SK-N-SH (cell line): ENCODE measurements around the gene SPDL1. TPM values are rescaled to one million over a fixed set of nuclear protein-coding genes. Genes with fewer than 3 reads are reported as not detected.

ENCODE experiments used
- CTCF ChIA-PET: fragments of 300-600, 350-600 bp; formaldehyde crosslinking; extraction: SDS; loops from one replicate; lab custom pipeline; 2021; lab: Yijun Ruan, JAX
- POLR2A ChIA-PET: fragments of 350-600 bp; sonication (Branson Sonifier 250); formaldehyde crosslinking; extraction: SDS; loops from one replicate; lab custom pipeline; 2020; ENCODE audit warnings: antibody characterized with exemption, inconsistent platforms; lab: Yijun Ruan, JAX
- DNase-seq: peaks from one replicate; pipeline ENCODE4 v3.0.0; 2012
- H2AFZ ChIP-seq: fragments of 200-600 bp; sonication (generic); 2 replicates; pipeline ENCODE4 v1.8.1; 2016; ENCODE audit warnings: antibody characterized with exemption, mild to moderate bottlenecking, low read depth
- H3F3A ChIP-seq: fragments of 200-600 bp; sonication (generic); replicated peaks from 2 replicates; pipeline ENCODE3; 2016; ENCODE audit warnings: antibody characterized with exemption, mild to moderate bottlenecking; ENCODE audit not compliant: insufficient read depth
- H3K27ac ChIP-seq, 2 experiments: fragments of 200-500 bp in 1 of 2; fragments of 200-600 bp in 1 of 2; sonication (Bioruptor generic) in 1 of 2; sonication (generic), shearing (Covaris generic) in 1 of 2; 2 replicates each; pipeline versions ENCODE4 v1.5.1 to v1.6.1; 2014 to 2016; ENCODE audit warnings: low read depth in 2 of 2, inconsistent platforms in 1 of 2, low read length in 1 of 2, mild to moderate bottlenecking in 1 of 2, mixed read lengths in 1 of 2
- H3K27me3 ChIP-seq: fragments of 200-600 bp; sonication (generic), shearing (Covaris generic); 2 replicates; pipeline ENCODE4 v1.6.1; 2016; ENCODE audit warnings: mixed run types; ENCODE audit not compliant: insufficient read depth
- H3K36me3 ChIP-seq, 2 experiments: fragments of 200-500 bp in 1 of 2; fragments of 200-600 bp in 1 of 2; sonication (Bioruptor generic) in 1 of 2; sonication (generic) in 1 of 2; replicated peaks in 1 of 2; 2 replicates each; pipeline versions ENCODE3 to v1.5.1; 2014 to 2016; ENCODE audit warnings: low read length in 1 of 2, mild to moderate bottlenecking in 1 of 2; ENCODE audit not compliant: insufficient read depth in 2 of 2, control insufficient read depth in 1 of 2
- H3K4me1 ChIP-seq, 2 experiments: fragments of 200-500 bp in 1 of 2; fragments of 200-600 bp in 1 of 2; sonication (Bioruptor generic) in 1 of 2; sonication (generic), shearing (Covaris generic) in 1 of 2; 2 replicates each; pipeline versions ENCODE4 v1.5.1 to v1.6.1; 2014 to 2016; ENCODE audit warnings: low read depth in 1 of 2, low read length in 1 of 2, mixed run types in 1 of 2; ENCODE audit not compliant: insufficient read depth in 2 of 2, control insufficient read depth in 1 of 2
- H3K4me2 ChIP-seq: fragments of 200-600 bp; sonication (generic), shearing (Covaris generic); 2 replicates; pipeline ENCODE4 v1.6.1; 2017; ENCODE audit warnings: mixed run types
- H3K4me3 ChIP-seq, 2 experiments: fragments of 200-500 bp in 1 of 2; fragments of 200-600 bp in 1 of 2; sonication (Bioruptor generic) in 1 of 2; sonication (generic), shearing (Covaris generic) in 1 of 2; 2 replicates each; pipeline versions ENCODE4 v1.5.1 to v1.8.1; 2014 to 2016; ENCODE audit warnings: low read depth in 2 of 2, inconsistent platforms in 1 of 2, low read length in 1 of 2, mild to moderate bottlenecking in 1 of 2, mixed read lengths in 1 of 2, moderate library complexity in 1 of 2
- H3K79me2 ChIP-seq: fragments of 200-600 bp; sonication (generic); 2 replicates; pipeline ENCODE4 v1.8.1; 2017; ENCODE audit warnings: mild to moderate bottlenecking; ENCODE audit not compliant: insufficient read depth
- H3K9ac ChIP-seq: fragments of 200-600 bp; sonication (generic); 2 replicates; pipeline ENCODE4 v1.6.1; 2017; ENCODE audit warnings: mixed run types
- H3K9me2 ChIP-seq: fragments of 200-600 bp; sonication (generic); 2 replicates; pipeline ENCODE4 v1.6.1; 2017; ENCODE audit warnings: mixed run types
- H3K9me3 ChIP-seq: fragments of 200-600 bp; sonication (generic); 2 replicates; pipeline ENCODE4 v1.6.1; 2017; ENCODE audit warnings: mixed run types, mild to moderate bottlenecking, moderate library complexity
- H4K20me1 ChIP-seq: fragments of 200-600 bp; sonication (generic); 2 replicates; pipeline ENCODE4 v1.6.1; 2017; ENCODE audit warnings: mild to moderate bottlenecking, mixed run types; ENCODE audit not compliant: insufficient read depth
- CHD2 ChIP-seq: fragments of 150-350 bp; IDR thresholded peaks from 2 replicates; pipeline ENCODE4 v1.6.1; 2018; ENCODE audit warnings: low read length; ENCODE audit not compliant: partially characterized antibody
- CTCF ChIP-seq: fragments of 200-600 bp; sonication (generic); IDR thresholded peaks from 2 replicates; pipeline ENCODE4 v1.6.1; 2017; ENCODE audit warnings: antibody characterized with exemption, mild to moderate bottlenecking, moderate library complexity
- EZH2phosphoT487 ChIP-seq: fragments of 200-600 bp; sonication (generic); IDR thresholded peaks from 2 replicates; pipeline ENCODE4 v1.6.1; 2017; ENCODE audit warnings: low read depth, mixed run types, mild to moderate bottlenecking, antibody characterized with exemption, moderate library complexity, borderline replicate concordance
- FOXJ3 ChIP-seq: sonication (generic); formaldehyde crosslinking; IDR thresholded peaks from 2 replicates; pipeline ENCODE4 v1.5.1; 2020; ENCODE audit warnings: mild to moderate bottlenecking, missing genetic modification reagents
- FOXM1 ChIP-seq: IDR thresholded peaks from 2 replicates; pipeline ENCODE4 v1.4.0; 2012; ENCODE audit warnings: low read depth, mild to moderate bottlenecking
- GABPA ChIP-seq: IDR thresholded peaks from 2 replicates; pipeline ENCODE4 v1.4.0; 2012; ENCODE audit warnings: low read depth, mild to moderate bottlenecking
- JUND ChIP-seq: IDR thresholded peaks from 2 replicates; pipeline ENCODE4 v1.4.0; 2012
- MXI1 ChIP-seq: IDR thresholded peaks from 2 replicates; pipeline ENCODE4 v1.6.1; 2012; ENCODE audit warnings: mild to moderate bottlenecking, low read depth, low read length, improper control_type of control experiment
- NRF1 ChIP-seq: IDR thresholded peaks from 2 replicates; pipeline ENCODE4 v1.6.1; 2012; ENCODE audit warnings: low read depth, mild to moderate bottlenecking, low read length
- RCOR1 ChIP-seq: fragments of 150-350 bp; IDR thresholded peaks from 2 replicates; pipeline ENCODE4 v1.6.1; 2017; ENCODE audit warnings: antibody characterized with exemption, low read length
- REST ChIP-seq: IDR thresholded peaks from 2 replicates; pipeline ENCODE4 v1.6.1; 2012; ENCODE audit warnings: mild to moderate bottlenecking, low read depth, low read length, moderate library complexity
- SIN3A ChIP-seq: IDR thresholded peaks from 2 replicates; pipeline ENCODE4 v1.6.1; 2012; ENCODE audit warnings: low read depth, mild to moderate bottlenecking, low read length, moderate library complexity, borderline replicate concordance
- SMC3 ChIP-seq: IDR thresholded peaks from 2 replicates; pipeline ENCODE4 v1.6.1; 2012; ENCODE audit warnings: low read depth, low read length, improper control_type of control experiment
- YY1 ChIP-seq: IDR thresholded peaks from 2 replicates; pipeline ENCODE4 v1.4.0; 2012; ENCODE audit warnings: low read depth, mild to moderate bottlenecking
- ZBTB33 ChIP-seq: IDR thresholded peaks from 2 replicates; pipeline ENCODE4 v1.4.0; 2012; ENCODE audit warnings: low read depth, borderline replicate concordance
- WGBS: methylation state at CpG from one replicate; pipeline ENCODE4 v1.1.6; 2017; ENCODE audit warnings: low lambda C conversion rate; 5-methylcytosine and 5-hydroxymethylcytosine counted together
- polyA plus RNA-seq, 3 experiments: library from polyadenylated mRNA; depleted of rRNA; stranded (reverse); fragments of >200 nt; gene quantifications; 2 replicates each; pipeline ENCODE4 v1.2.3, GENCODE V29; 2012
- TF ChIP-seq, protein P1 (sequence below): IDR thresholded peaks from 2 replicates; pipeline ENCODE4 v1.4.0; 2012; ENCODE audit warnings: low read depth

SPDL1 gene
- polyA plus RNA-seq, 1 of the 3 experiments (the other 2 are of a cell fraction) = 45.1 TPM

DNA sequence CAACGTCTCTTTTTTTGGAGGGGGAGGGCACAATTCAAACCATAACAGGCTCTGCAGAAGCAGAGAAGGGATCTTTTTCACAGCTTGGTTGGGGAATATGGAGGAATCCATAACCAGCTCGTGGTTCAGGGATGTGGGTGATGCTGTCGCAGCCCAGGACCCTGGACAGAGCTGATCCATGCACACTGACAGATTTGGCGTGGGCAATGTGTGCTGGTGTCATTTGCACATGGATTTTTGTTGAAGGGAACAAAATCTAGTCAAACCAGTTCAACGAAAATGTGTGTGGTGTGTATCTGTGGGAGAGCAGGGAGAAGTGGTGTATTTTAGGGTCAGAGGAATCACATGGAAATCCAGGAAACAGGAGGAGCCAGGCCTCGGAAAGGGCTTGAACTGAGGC lies 57.7 kb downstream of the SPDL1 start:
- H3K9ac ChIP-seq = no peak overlapping the region
- H2AFZ ChIP-seq = no peak overlapping the region
- H3K27ac ChIP-seq = no peak overlapping the region
- H3K27me3 ChIP-seq = no peaks in the 10 kb centered on the region
- ChIA-PET CTCF (no interaction called here), POLR2A (no interaction called here)
- no peaks in the 10 kb centered on the region for H3K9me2 ChIP-seq
- H3F3A ChIP-seq = no peaks in the 10 kb centered on the region
- no peak overlapping the region for H3K4me3 ChIP-seq
- H3K36me3 ChIP-seq = no peaks in the 10 kb centered on the region
- H4K20me1 ChIP-seq = no peaks in the 10 kb centered on the region
- no peak overlapping the region for H3K4me2 ChIP-seq
- WGBS = 51% methylated on average over 6 of the region's 6 CpGs
- TF ChIP-seq EZH2phosphoT487 = no peak
- TF ChIP-seq NRF1 = no peak
- no peak for TF ChIP-seq CTCF
- TF ChIP-seq, protein P1, sequence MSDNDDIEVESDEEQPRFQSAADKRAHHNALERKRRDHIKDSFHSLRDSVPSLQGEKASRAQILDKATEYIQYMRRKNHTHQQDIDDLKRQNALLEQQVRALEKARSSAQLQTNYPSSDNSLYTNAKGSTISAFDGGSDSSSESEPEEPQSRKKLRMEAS = 0 out of 2 replicates have a peak, but pooled peaks have one; percentile 20
- no peak for TF ChIP-seq ZBTB33
- no peak for TF ChIP-seq CHD2
- TF ChIP-seq JUND = no peak
- 0 out of 2 replicates have a peak, but pooled peaks have one; percentile 23 for TF ChIP-seq SIN3A
- TF ChIP-seq GABPA = no peak
- TF ChIP-seq FOXM1 = no peak
- TF ChIP-seq YY1 = no peak
- no peak for TF ChIP-seq MXI1
- no peak for TF ChIP-seq SMC3
- TF ChIP-seq RCOR1 = no peak
- TF ChIP-seq FOXJ3 (CRISPR knock-in tag) = no peak
- peak; percentile 95 for TF ChIP-seq REST
- no peaks in the 10 kb centered on the region for H3K9me3 ChIP-seq
- H3K4me1 ChIP-seq = no peaks in the 10 kb centered on the region
- H3K79me2 ChIP-seq = no peaks in the 10 kb centered on the region
- DNase-seq = no peak
